Smooth muscle cell of the brain vasculature (primary cell): Measurements from ENCODE around the gene REXO4.
"Not testable (repeated sequence)": the region's sequence is repeated elsewhere in the genome, so short reads cannot be mapped to it uniquely, and the experiment has no call there.

Source experiments
- DNase-seq: peaks from one replicate; pipeline ENCODE4 v3.0.0-alpha.2; 2012; ENCODE audit warnings: low read depth, low spot score

REXO4 gene

DNA sequence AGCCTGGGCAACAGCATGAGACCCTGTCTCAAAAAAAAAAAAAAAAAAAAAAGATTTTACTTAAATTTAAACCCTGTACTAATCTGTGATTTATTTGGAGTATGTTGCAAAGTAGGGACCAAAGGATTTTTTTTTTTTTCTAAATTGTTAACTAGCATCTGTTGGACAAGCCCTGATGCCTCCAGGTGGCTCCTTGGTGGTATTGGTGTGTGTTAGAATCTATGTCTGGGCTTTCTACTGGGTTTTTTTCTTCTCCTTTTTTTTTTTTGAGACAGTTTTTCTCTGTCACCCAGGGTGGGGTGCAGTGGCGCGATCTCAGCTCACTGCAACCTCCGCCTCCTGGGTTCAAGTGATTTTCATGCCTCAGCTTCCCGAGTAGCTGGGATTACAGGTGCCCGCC, 34.1 kb upstream of the REXO4 start:
- DNase-seq, result not testable (repeated sequence)

DNA sequence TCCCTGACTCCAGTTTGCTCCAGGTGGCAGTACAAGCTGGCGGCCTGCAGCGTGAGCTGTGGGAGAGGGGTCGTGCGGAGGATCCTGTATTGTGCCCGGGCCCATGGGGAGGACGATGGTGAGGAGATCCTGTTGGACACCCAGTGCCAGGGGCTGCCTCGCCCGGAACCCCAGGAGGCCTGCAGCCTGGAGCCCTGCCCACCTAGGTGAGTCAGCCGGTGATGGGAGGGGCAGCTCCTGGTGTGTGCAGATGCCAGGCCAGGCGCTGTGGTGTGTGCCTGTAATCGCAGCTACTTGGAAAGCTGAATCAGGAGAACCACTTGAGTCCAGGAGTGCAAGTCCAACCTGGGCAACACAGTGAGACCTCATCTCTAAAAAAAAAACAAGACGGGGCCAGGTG, 31.9 kb upstream of the REXO4 start:
- no peak for DNase-seq

DNA sequence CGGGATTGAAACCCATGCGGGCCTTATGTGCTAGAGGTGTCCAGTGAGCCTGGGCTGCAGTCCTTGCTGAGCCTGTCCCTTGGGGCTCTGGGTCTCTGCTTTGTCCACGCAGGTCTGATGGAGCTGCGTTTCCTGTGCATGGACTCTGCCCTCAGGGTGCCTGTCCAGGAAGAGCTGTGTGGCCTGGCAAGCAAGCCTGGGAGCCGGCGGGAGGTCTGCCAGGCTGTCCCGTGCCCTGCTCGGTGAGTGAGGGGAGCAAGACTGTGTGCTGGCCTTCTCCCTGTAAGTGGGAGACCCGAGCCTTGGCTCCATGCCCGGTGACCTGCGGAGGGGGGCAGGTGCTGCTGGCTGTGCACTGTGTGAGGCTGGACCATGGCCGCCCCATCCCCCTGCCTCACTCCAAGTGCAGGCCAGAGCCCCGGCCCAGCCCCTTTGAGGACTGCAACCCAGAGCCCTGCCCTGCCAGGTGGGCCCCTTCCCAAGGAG, 30.7 kb upstream of the REXO4 start:
- DNase-seq, result no peak

DNA sequence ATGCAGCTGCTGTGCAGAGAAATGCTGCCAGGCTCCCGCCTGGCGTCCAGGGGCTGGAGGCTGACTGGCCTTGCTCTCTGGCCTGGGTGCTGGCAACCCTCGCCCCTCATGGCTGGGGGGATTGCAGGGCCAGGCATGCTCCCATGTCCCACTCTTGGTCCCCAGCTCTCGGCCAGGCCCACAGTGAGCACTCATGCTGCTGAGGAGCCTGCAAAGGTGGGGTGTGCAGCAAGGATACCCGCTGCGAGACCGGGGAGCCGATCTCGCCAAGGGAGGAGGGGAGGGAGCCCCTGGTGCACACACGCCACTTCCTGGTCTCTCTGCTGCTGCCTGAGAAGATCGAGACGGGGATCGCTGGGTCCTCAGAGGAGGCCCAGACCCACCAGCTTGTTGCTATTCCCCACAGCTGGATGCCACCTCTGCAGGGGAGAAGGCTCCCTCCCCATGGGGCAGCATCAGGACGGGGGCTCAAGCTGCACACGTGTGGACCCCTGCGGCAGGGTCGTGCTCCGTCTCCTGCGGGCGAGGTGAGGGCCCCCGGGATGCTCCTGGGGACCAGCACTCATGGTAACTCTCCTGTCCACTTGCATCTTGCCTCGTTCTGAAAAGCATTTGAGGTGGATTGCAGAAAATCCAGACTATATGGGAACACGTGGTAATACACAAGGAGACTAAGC, 27.6 kb upstream of the REXO4 start:
- DNase-seq, result no peak

DNA sequence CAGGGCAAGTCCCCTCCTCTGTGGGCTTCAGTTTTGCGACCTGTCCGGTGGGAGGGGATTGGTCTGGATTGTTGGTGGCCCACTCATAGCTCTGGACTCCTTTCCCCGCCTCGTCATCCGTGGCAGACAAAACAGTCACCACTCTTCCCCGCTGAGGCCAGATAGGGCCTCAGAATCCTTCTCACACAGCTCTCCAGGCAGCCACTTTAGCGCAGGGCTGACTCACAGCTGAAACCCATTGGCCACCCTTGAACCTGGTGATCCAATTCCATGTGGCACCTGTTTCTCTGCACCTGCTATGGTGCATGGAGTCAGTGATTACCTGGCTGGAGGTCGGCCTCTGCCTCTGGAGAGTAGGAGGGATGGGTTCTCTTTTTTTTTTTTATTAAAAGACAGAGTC, 26.2 kb upstream of the REXO4 start:
- no peak for DNase-seq

DNA sequence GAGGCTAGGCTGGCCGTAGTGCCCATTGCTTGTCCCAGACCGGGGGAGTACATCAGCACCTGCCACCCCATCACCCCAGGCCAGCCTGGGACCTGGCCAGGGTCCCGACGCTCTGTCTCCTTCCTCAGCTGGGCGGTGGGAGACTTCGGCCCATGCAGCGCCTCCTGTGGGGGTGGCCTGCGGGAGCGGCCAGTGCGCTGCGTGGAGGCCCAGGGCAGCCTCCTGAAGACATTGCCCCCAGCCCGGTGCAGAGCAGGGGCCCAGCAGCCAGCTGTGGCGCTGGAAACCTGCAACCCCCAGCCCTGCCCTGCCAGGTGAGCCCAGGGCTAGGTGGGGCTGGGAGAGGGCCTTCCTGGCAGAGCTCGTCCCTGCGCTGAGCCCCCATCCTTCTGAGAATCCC, 25.4 kb upstream of the REXO4 start:
- DNase-seq, result no peak

DNA sequence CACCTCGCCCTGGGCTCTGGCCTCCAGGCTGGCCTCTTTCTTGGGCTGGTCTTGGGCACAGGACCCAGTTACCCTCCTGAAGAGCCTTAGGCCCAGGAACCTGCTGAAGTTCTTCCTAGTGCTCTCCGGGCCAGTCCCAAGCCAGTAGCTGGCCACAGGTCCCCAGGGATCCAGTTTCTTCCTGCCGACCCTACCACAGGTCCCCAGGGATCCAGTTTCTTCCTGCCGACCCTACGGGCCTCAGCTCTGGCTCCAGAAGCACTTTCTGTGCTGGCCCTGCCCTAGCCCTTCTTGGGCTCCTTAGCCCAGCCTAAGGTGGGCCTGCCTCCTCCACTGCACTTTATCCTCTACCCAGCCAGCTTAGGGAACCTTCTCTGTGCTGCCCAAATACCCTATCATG, 23.8 kb upstream of the REXO4 start:
- no peak for DNase-seq

DNA sequence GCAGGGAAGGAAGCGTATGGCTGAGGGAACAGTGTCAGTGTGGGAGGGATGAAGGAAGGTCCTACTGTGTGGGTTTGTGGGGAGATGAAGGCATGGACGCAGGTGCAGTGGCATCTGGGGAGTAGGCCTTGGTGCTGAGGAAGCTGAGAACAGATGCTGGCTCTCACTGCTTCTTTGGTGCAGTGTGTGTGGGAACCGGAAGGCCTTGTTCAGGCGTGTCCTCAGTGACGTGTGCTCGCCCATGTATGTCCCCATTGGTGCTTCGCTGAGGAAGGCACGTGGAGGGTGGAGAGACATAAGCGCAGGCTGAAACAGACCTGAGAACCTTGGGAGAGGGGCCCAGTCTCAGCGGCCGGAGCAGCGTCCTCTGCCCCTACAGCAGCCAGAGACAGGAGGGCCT, 23.1 kb upstream of the REXO4 start:
- DNase-seq, result no peak

DNA sequence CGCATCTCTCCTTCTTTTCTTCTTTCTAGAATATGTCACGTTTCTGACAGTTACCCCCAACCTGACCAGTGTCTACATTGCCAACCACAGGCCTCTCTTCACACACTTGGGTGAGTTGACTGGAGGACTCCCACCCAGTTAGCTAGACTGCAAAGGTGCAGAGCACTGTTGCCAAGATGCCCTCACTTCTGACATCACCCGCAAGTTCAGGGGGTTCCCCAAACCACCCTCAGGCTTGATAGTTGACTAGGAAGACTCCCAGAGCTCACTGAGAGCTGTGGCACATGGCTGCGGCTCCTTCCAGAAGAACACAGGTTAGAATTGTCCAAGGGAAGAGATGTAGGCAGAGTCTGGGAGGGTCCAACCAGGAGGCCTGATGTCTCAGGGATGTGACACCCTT, 21.5 kb upstream of the REXO4 start:
- DNase-seq, result no peak

DNA sequence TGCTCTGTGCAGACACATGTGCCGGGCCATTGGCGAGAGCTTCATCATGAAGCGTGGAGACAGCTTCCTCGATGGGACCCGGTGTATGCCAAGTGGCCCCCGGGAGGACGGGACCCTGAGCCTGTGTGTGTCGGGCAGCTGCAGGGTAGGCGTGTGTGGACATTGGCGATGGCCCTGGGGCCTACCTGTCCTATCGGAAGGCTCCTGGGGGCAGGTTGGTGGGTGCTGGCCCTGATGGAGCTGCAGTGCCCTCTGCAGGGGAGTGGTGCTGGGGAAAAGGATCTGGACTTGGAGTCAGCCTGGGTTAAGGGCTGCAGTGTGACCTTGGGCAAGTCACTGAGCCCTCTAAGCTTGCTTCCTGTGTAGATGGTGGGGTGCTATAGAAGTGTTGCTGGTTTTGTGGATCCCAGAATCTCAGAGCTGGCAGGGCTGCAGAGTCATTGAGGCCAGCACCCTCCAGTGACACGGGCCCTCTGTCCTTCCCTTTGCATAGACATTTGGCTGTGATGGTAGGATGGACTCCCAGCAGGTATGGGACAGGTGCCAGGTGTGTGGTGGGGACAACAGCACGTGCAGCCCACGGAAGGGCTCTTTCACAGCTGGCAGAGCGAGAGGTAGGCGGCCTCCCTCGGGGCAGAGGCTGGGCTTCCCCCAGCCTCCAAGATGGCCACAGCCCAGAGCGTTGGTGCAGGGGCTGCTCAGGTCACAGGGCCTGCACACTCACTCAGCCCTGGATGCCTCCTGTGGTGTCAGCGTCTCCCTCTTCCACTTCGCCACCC, 20.1 kb upstream of the REXO4 start:
- DNase-seq, result no peak

DNA sequence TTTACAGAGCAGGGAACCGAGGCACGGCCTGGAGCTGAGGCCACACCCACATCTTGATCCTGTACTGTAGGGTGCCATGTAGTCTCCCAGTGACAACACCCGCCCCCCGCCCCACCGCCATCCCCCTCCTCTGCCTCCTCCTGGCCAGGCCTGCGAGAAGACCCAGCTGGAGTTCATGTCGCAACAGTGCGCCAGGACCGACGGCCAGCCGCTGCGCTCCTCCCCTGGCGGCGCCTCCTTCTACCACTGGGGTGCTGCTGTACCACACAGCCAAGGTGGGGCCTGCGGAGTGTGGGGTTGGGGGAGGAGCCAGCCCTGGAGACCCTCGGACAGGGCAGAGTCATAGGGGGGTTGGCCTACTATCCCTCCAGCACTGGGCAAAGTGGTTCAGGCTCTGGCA, 18.9 kb upstream of the REXO4 start:
- no peak for DNase-seq

DNA sequence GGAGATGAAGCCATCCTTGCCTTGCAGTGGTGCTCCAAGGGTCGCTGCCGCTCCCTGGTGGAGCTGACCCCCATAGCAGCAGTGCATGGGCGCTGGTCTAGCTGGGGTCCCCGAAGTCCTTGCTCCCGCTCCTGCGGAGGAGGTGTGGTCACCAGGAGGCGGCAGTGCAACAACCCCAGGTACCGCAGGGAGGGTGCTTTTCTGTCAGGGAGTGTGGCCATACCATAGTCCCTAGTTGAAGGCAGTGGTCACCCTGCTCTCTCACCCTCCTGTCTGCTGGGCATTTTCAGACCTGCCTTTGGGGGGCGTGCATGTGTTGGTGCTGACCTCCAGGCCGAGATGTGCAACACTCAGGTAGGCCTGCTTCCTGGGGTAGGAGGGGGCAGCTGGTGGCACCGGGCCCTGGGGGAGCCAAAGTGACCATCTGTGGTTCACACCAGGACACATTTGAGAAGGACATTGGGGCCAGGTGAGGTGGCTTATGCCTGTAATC, 15.6 kb upstream of the REXO4 start:
- no peak for DNase-seq

DNA sequence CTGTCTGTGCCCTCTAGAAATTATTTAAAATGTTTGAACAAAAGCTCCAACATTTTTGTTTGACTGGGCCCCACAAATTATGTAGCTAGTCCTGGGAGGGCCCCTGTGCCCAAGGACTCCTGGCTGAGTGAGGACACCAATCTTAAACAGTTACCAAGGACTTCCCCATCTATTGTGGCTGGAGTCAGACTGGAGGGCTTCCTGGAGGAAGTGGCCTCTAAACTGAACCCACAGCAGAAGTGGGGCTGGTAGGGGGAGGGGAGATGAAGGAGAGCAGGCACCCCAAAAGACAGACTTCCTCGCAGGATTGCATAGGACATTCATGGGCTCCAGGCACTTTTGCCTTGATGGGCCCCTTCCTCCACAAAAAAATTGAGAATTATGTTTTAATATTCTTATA, 12.4 kb upstream of the REXO4 start:
- DNase-seq, result no peak

DNA sequence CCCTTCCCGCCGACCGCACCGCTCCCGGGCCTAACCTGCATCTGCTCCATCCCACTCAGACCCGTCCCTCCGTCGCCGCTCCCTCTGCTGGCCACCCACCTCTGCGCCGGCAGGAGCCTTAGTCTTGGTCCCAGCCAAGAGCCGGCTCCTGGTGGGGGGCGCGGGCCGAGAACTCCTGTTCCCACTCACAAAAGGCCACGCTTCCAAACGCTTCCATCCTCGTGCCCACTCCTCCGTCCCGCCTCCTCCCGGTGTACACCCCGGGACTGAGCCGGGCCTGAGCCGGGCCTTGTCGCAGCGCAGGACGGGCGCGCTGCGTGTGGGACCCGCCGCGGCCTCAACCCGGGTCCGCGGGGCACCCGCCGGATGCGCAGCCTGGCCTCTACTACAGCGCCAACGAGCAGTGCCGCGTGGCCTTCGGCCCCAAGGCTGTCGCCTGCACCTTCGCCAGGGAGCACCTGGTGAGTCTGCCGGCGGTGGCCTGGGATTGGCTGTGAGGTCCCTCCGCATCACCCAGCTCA, 11.9 kb upstream of the REXO4 start:
- no peak for DNase-seq

DNA sequence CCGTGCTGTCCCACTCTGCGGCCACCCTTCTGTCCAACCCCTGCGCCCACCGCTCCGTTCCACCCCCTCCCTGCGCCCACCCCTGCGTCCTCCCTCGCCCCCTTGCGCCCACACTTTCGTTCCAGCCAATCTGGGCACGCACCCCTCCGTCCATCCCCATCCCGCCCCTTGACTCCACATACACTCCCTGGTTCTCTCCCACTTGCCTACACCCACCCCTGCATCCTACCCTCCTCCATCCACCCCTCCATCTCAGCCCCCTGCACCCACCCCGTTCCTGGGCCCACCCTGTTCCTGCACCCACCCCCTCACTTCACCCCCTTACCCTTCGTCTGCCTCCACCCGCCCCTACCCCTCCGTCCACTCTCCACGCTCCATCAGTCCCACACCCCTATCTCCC, 11.4 kb upstream of the REXO4 start:
- DNase-seq, result no peak

DNA sequence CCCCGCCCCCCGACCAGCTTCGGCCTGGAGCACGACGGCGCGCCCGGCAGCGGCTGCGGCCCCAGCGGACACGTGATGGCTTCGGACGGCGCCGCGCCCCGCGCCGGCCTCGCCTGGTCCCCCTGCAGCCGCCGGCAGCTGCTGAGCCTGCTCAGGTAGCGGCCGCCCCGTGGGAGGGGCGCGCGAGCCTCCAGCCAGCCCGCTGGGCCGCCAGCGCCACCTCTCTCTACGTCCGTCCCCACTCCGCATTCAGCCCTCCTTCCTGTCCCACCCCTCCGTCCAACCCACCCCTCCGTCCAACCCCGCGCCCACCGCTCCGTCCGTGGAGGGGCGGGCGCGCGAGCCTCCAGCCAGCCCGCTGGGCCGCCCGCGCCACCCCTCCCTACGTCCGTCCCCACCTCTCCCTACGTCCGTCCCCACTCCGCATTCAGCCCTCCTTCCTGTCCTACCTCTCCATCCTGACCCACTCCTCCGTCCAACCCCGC, 10.8 kb upstream of the REXO4 start:
- DNase-seq, result no peak

DNA sequence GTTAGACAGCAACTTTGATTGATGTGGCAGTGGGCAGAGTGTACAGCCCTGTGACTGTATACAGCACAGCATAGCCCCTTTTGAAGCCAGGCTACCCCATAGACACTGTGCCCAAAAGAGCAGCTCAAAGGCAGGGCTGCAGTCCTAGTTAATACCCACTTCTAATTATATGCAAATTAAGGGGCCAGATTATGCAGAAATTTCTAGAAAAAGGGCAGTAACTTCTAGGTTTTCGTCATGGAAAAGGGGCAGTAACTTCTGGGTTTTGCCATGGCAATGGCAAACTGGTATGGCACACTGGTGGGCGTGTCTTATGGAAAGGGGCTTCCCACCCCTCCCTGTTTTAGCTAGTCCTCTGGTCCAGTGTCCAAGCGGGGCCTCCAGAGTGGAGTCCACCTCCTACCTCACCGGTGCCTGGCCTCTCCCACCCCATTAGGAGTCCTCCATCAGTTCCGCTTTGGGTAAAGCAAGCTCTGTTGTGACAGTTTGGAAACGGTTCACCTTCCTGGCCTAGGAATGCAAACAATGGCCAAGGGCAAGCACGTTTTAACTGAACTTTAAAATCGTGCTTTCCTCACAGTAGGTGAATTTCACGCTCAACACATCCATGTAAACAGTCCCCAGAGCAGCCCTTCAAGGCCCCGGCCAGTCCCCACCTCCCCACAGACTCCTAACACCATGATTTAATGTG, 10.0 kb upstream of the REXO4 start:
- no peak for DNase-seq

DNA sequence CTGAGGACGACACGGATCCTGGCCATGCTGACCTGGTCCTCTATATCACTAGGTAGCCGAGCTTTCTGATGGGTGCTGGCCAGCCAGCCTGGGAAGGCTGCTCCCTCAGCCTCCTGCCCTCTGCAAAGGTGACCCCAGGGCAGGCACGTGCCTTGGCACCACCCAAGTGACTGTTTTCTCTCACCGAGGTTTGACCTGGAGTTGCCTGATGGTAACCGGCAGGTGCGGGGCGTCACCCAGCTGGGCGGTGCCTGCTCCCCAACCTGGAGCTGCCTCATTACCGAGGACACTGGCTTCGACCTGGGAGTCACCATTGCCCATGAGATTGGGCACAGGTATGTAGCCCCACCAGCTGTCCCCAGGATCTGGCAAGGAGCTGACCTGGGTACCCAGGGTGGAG, 8.2 kb upstream of the REXO4 start:
- no peak for DNase-seq

DNA sequence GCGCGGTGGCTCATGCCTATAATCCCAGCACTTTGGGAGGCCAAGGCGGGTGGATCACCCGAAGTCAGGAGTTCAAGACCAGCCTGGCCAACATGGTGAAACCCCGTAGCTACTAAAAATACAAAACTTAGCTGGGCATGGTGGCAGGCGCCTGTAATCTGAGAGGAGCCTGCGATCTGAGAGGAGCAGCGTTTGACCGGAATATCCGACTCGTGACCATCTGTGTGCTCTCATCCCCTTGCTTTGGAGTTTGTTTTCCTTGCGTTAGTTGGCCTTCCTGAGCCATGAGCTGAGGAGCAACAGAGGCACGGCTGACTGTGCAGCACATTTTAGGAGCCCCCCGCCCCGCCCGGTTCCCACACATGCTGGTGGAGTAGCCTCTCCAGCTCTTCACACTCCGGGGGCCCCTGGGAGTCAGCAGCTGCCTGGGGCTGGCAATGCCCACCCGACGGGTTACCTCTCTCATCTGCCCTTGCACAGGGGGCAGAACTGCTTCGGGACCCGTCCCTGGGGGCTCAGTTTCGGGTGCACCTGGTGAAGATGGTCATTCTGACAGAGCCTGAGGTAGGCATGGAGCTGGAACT, 7.3 kb upstream of the REXO4 start:
- DNase-seq, result no peak

DNA sequence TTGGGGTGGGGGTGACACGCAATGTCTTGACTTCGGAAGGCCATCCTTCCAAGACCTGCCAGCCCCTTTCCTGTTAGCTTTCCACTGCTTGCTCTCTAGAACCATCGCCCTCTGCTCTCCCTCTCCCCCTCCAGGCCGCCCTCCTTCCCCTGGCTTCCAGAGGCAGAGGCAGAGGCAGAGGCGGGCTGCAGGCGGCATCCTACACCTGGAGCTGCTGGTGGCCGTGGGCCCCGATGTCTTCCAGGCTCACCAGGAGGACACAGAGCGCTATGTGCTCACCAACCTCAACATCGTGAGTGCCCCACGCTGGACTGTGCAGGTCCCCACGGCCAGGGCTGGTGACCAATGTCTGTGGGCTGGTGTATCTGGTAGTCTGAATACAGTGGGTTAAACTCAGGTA, 6.4 kb upstream of the REXO4 start:
- DNase-seq, result no peak

DNA sequence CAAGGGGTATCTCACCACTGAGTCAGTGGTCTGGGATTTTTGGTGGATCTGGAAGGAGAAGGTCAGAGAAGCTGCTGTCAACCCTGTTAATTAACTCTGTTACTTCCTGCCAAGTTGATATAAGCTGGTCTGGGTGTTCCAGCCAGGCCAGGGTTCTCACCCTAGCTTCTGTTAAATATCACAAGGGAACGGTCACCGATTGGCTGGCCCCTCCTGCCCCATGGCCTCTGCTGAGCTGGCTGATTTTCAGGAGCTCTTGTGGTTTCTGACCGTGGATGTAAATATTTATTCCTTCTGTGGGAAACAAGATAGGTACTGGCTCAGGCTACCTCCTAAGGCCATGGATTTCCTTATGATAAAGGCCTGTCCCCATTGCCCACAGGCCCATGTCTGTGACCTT, 5.4 kb upstream of the REXO4 start:
- DNase-seq, result no peak
